GM12878 (cell line): ENCODE measurements around the gene TSHR. TPM values are rescaled to one million over a fixed set of nuclear protein-coding genes. Genes with fewer than 3 reads are reported as not detected.

Experiments
- ATAC-seq: fragments of 200-7000 bp; cut with Tn5 transposase; 3 replicates; pipeline ENCODE4 v1.9.1; 2020; ENCODE audit warnings: mild to moderate bottlenecking, moderate library complexity
- BruUV-seq: library from RNA; stranded (reverse); fragments of 400-500 nt; replicated peaks from 2 replicates; lab custom pipeline; 2021; lab: Mats Ljungman, UMichigan
- CTCF ChIA-PET: fragments of 300-600 bp; sonication (Branson Sonifier 250); formaldehyde crosslinking; extraction: SDS; loops from one replicate; lab custom pipeline; 2021; ENCODE audit warnings: inconsistent platforms; lab: Yijun Ruan, JAX
- POLR2A ChIA-PET: fragments of 350-600 bp; formaldehyde crosslinking; extraction: SDS; loops from one replicate; lab custom pipeline; 2021; ENCODE audit warnings: inconsistent platforms; lab: Charles Lee
- RAD21 ChIA-PET: fragments of 300-600 bp; sonication (Branson Sonifier 250); formaldehyde crosslinking; loops from one replicate; lab custom pipeline; 2023; ENCODE audit warnings: antibody characterized with exemption; ENCODE audit not compliant: unreplicated experiment; lab: Charles Lee
- SMC1A ChIA-PET: fragments of 300-600 bp; sonication (Branson Sonifier 250); formaldehyde crosslinking; loops from one replicate; lab custom pipeline; 2023; ENCODE audit not compliant: unreplicated experiment, uncharacterized antibody; lab: Charles Lee
- DNase-seq: peaks from one replicate; pipeline ENCODE4 v3.0.0-alpha.2; 2011; ENCODE audit warnings: low read depth, low spot score
- FAIRE-seq: peaks from 3 replicates; lab custom pipeline; 2011; peaks lifted over from hg19 to GRCh38; lab: Jason Lieb, UNC
- H2AFZ ChIP-seq: 2 replicates; pipeline ENCODE4 v1.6.0; 2011; ENCODE audit warnings: low read depth, low read length, control low read depth; ENCODE audit not compliant: control insufficient read depth
- H3K27ac ChIP-seq: 2 replicates; pipeline ENCODE4 v1.5.1; 2011; ENCODE audit warnings: control low read depth; ENCODE audit not compliant: control insufficient read depth, insufficient read depth
- H3K27me3 ChIP-seq, 2 experiments: replicated peaks in 1 of 2; 2 replicates each; pipeline versions ENCODE4 v1.6.0 to v1.6.1; 2011; ENCODE audit warnings: low read length in 1 of 2; ENCODE audit not compliant: control insufficient read depth in 2 of 2, insufficient read depth in 2 of 2
- H3K36me3 ChIP-seq, 2 experiments: 2 replicates each; pipeline ENCODE4 v1.5.1; 2011; ENCODE audit warnings: low read length in 1 of 2; ENCODE audit not compliant: control insufficient read depth in 2 of 2, insufficient read depth in 2 of 2
- H3K4me1 ChIP-seq: 2 replicates; pipeline ENCODE4 v1.6.1; 2011; ENCODE audit warnings: mild to moderate bottlenecking, low read length, moderate library complexity, mixed read lengths; ENCODE audit not compliant: control insufficient read depth, insufficient read depth
- H3K4me2 ChIP-seq: 2 replicates; pipeline ENCODE4 v1.6.0; 2011; ENCODE audit warnings: control low read depth; ENCODE audit not compliant: control insufficient read depth, insufficient read depth
- H3K4me3 ChIP-seq: fragments of 200-600 bp; sonication (generic); 2 replicates; pipeline ENCODE4 v1.5.1; 2016
- H3K79me2 ChIP-seq: 2 replicates; pipeline ENCODE4 v1.6.0; 2011; ENCODE audit warnings: low read length; ENCODE audit not compliant: control insufficient read depth, insufficient read depth
- H3K9ac ChIP-seq: 2 replicates; pipeline ENCODE4 v1.8.0; 2011; ENCODE audit warnings: low read length, control low read depth, mixed read lengths; ENCODE audit not compliant: control insufficient read depth, insufficient read depth
- H3K9me3 ChIP-seq: replicated peaks from 3 replicates; pipeline ENCODE4 v1.5.1; 2011; ENCODE audit warnings: mild to moderate bottlenecking, low read length; ENCODE audit not compliant: control insufficient read depth, insufficient read depth
- H4K20me1 ChIP-seq: 2 replicates; pipeline ENCODE4 v1.6.0; 2011; ENCODE audit not compliant: control insufficient read depth, insufficient read depth
- BACH1 ChIP-seq: fragments of 450-650 bp; IDR thresholded peaks from 2 replicates; pipeline ENCODE4 v1.6.1; 2017; ENCODE audit warnings: mild to moderate bottlenecking, borderline replicate concordance
- CHD4 ChIP-seq: fragments of 200-600 bp; sonication (generic); IDR thresholded peaks from 2 replicates; pipeline ENCODE4 v1.6.1; 2016; ENCODE audit warnings: mild to moderate bottlenecking
- GABPA ChIP-seq: IDR thresholded peaks from 2 replicates; pipeline ENCODE4 v1.6.1; 2014; ENCODE audit warnings: antibody characterized with exemption, low read depth, mild to moderate bottlenecking, inconsistent platforms
- MTA2 ChIP-seq: fragments of 450-650 bp; IDR thresholded peaks from 2 replicates; pipeline ENCODE4 v1.6.1; 2016; ENCODE audit warnings: low read depth, mild to moderate bottlenecking, moderate library complexity
- NRF1 ChIP-seq: conservative IDR thresholded peaks from 2 replicates; pipeline ENCODE4 v1.6.1; 2011; ENCODE audit warnings: mild to moderate bottlenecking, low read depth, low read length, improper control_type of control experiment
- RELA ChIP-seq: fragments of 450-650 bp; IDR thresholded peaks from 2 replicates; pipeline ENCODE4 v1.8.0; 2014; ENCODE audit warnings: borderline replicate concordance; ENCODE audit not compliant: partially characterized antibody
- RUNX3 ChIP-seq: IDR thresholded peaks from 2 replicates; pipeline ENCODE4 v1.6.1; 2012; ENCODE audit warnings: low read length, inconsistent platforms
- SMARCA5 ChIP-seq: fragments of 450-650 bp; IDR thresholded peaks from 2 replicates; pipeline ENCODE4 v1.6.1; 2017; ENCODE audit warnings: mild to moderate bottlenecking
- SUZ12 ChIP-seq: fragments of 200-600 bp; sonication (generic); IDR thresholded peaks from one replicate; pipeline ENCODE4 v1.6.1; 2018; ENCODE audit warnings: antibody characterized with exemption, mild to moderate bottlenecking; ENCODE audit not compliant: unreplicated experiment
- TAF1 ChIP-seq: IDR thresholded peaks from 2 replicates; pipeline ENCODE4 v1.6.1; 2011; ENCODE audit warnings: mild to moderate bottlenecking, low read depth, low read length, borderline replicate concordance
- YBX1 ChIP-seq: fragments of 450-650 bp; IDR thresholded peaks from 2 replicates; pipeline ENCODE4 v1.6.1; 2016; ENCODE audit warnings: antibody characterized with exemption
- ZBED1 ChIP-seq: IDR thresholded peaks from 2 replicates; pipeline ENCODE4 v1.6.1; 2016; ENCODE audit warnings: borderline replicate concordance
- ZNF217 ChIP-seq: fragments of 450-650 bp; IDR thresholded peaks from 2 replicates; pipeline ENCODE4 v1.6.1; 2017; ENCODE audit warnings: antibody characterized with exemption, mild to moderate bottlenecking
- ZNF24 ChIP-seq: fragments of 450-650 bp; IDR thresholded peaks from 2 replicates; pipeline ENCODE4 v1.6.1; 2017; ENCODE audit warnings: antibody characterized with exemption, mild to moderate bottlenecking
- ZNF384 ChIP-seq: IDR thresholded peaks from 2 replicates; pipeline ENCODE4 v1.6.1; 2012; ENCODE audit warnings: low read depth, mild to moderate bottlenecking, low read length, improper control_type of control experiment, borderline replicate concordance
- whole genome bisulfite sequencing: methylation state at CpG from one replicate; pipeline ENCODE4 v1.1.6; 2016; ENCODE audit warnings: low lambda C conversion rate; ENCODE audit not compliant: insufficient replicate concordance, insufficient coverage; ENCODE audit errors: missing lambda C conversion rate; 5-methylcytosine and 5-hydroxymethylcytosine counted together
- in situ Hi-C: fragments of 300-500 bp; cut with MboI; formaldehyde crosslinking; loops from 9 replicates; pipeline ENCODE4 v1.14.3; 2018; ENCODE audit warnings: mixed read lengths
- intact Hi-C: fragments of 100-400 bp; cut with micrococcal nuclease; formaldehyde crosslinking; loops from one replicate; pipeline ENCODE4 v1.14.2; 2022; ENCODE audit not compliant: unreplicated experiment
- polyA plus RNA-seq, 11 experiments: library from polyadenylated mRNA; depleted of rRNA in 4 of 11; unstranded in 6 of 11; stranded (reverse) in 5 of 11; fragments of >200 nt; fragmentation: Nextera tagmentation in 4 of 11; fragmentation: Illumina TruSeq in 1 of 11; extraction: Ambion mirVana in 4 of 11; extraction: Trizol in 1 of 11; gene quantifications; 1 replicate in 1 of 11; 2 replicates in 10 of 11; pipeline versions ENCODE4 v1.2.1 to v1.2.3, GENCODE V29; 2011 to 2016; ENCODE audit warnings: inconsistent platforms in 2 of 11, missing spikeins in 2 of 11, low read depth in 1 of 11
- total RNA-seq, 4 experiments: library from RNA; depleted of rRNA in 3 of 4; stranded (reverse); fragments of >200 nt in 3 of 4; fragmentation: Illumina TruSeq in 1 of 4; extraction: Trizol in 1 of 4; gene quantifications; 2 replicates each; pipeline versions ENCODE4 v1.2.1 to v1.2.3, GENCODE V29; 2013 to 2021
- TF ChIP-seq, protein P1 (sequence below): IDR thresholded peaks from 2 replicates; pipeline ENCODE4 v1.6.1; 2012; ENCODE audit warnings: low read depth, low read length, improper control_type of control experiment

The TSHR gene
- total and polyA plus RNA-seq, 10 of the 15 experiments (the other 5 are each of a cell fraction or from before 2014, with no cell fraction given): 0.06 to 0.31 TPM; not detected in 8

DNA sequence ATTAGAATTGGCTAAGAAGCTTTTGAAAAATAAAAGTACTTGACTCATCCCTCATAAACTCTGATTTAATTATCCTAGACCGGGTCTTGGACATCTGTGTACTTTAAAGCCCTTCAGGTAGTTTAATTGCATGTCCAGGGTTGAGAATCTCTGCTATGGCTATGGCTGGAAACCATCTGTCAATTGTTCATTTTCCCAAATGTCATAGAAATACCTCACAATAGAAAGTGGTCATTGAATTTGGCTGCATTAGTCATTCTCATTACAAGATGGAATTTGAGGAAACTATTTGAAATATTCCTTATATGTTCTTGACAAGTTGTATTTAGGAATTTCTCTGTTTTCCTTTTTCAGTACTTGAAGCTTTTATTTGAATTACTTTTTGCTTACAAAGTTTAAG, 111.3 kb downstream of the TSHR start:
- Histone ChIP-seq H3K27ac (no peak overlapping the region), H3K79me2 (no peaks in the 10 kb centered on the region), H3K4me1 (no peaks in the 10 kb centered on the region), H3K9ac (no peak overlapping the region), H3K9me3 (no peaks in the 10 kb centered on the region), H3K27me3 (no peaks in the 10 kb centered on the region), H3K4me2 (no peak overlapping the region), H3K36me3 (no peaks in the 10 kb centered on the region), H4K20me1 (no peaks in the 10 kb centered on the region), H2AFZ (no peak overlapping the region), H3K4me3 (no peak overlapping the region)
- ChIA-PET SMC1A (no interaction called here), RAD21 (no interaction called here), POLR2A (no interaction called here), CTCF (no interaction called here)
- no peak for ATAC-seq
- intact Hi-C loops: no loop called here
- no peak for DNase-seq
- no TSS peak for BruUV-seq
- 0% methylated on average over 1 of the region's 1 CpG for WGBS
- no peak for TF ChIP-seq ZBED1
- TF ChIP-seq TAF1: no peak
- TF ChIP-seq SUZ12: no peak
- no peak for TF ChIP-seq MTA2
- TF ChIP-seq YBX1: no peak
- TF ChIP-seq CHD4: no peak
- TF ChIP-seq RELA: no peak
- no peak for TF ChIP-seq SMARCA5
- no peak for TF ChIP-seq ZNF384
- TF ChIP-seq ZNF24: no peak
- TF ChIP-seq NRF1: no peak
- TF ChIP-seq GABPA: no peak
- no peak for TF ChIP-seq RUNX3
- TF ChIP-seq BACH1: no peak
- no peak for TF ChIP-seq ZNF217
- TF ChIP-seq, protein P1, sequence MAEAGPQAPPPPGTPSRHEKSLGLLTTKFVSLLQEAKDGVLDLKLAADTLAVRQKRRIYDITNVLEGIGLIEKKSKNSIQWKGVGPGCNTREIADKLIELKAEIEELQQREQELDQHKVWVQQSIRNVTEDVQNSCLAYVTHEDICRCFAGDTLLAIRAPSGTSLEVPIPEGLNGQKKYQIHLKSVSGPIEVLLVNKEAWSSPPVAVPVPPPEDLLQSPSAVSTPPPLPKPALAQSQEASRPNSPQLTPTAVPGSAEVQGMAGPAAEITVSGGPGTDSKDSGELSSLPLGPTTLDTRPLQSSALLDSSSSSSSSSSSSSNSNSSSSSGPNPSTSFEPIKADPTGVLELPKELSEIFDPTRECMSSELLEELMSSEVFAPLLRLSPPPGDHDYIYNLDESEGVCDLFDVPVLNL: no peak
- no peak for FAIRE-seq
- in situ Hi-C loops: no loop called here
